ENCODE data around the gene ABITRAM. TPM values are rescaled to one million over a fixed set of nuclear protein-coding genes. Genes with fewer than 3 reads are reported as not detected.

The ABITRAM gene
- total and polyA plus RNA-seq, 2 of the 13 experiments (the other 11 are each of a cell fraction or from before 2014, with no cell fraction given) = 10.2 to 21.6 TPM

DNA sequence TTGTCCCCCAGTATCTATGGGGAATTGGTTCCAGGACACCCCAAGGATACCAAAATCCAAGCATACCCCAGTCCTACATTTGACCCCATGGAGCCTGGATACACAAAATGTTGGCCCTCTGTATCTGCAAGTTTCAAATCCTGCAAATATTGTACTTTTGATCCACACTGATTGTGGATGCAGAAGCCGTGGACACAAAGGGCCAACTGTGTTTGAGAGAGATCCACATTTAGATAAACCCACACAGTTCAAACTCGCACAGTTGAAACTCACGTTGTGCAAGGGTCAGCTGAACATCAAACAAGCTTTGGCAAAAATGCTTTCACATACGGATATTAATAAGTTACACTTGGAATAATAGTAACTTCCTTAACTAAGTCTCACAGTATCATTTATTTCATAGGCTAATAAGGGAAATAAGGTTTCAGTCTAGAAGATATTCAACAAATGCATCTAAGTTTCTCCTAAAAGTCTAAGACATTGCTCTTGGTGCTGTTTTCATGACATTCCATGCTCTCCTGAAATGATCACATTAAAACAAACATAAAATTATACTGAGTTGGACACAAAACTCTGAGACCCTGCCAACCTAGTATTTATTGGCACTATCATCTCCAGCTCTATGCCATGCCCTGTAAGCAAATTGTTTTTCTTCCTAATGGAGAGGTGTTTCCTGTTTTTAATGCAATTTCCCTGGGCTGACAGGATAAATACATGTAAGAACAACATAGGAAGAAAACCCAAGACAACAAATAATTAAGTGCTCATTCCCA lies 39.8 kb upstream of the ABITRAM start (continued):
- TF ChIP-seq ZNF792 (CRISPR knock-in tag; IDR thresholded peaks at IDR 0.05) = 0 out of 2 replicates have a peak, but pooled peaks have one; percentile 38
- TF ChIP-seq ZSCAN21 (CRISPR knock-in tag; IDR thresholded peaks at IDR 0.05; ENCODE audit: borderline replicate concordance) = no peak
- TF ChIP-seq POLR2AphosphoS5 (IDR thresholded peaks at IDR 0.05; ENCODE audit: low read depth, low read length) = no peak
- no peak for TF ChIP-seq CREBL2 (CRISPR knock-in tag; IDR thresholded peaks at IDR 0.05; ENCODE audit: borderline replicate concordance)
- 0 out of 4 replicates have a peak, but pooled peaks of 1 of the 2 experiments have one; percentile 37 for TF ChIP-seq REST (IDR thresholded peaks at IDR 0.05; ENCODE audit: borderline replicate concordance in 1 of 2, low read depth in 1 of 2, low read length in 2 of 2)
- no peak for TF ChIP-seq RELA (CRISPR knock-in tag; IDR thresholded peaks at IDR 0.05)
- TF ChIP-seq SUZ12 (IDR thresholded peaks at IDR 0.05; ENCODE audit: low read depth, low read length) = no peak
- no peak for TF ChIP-seq ZNF546 (CRISPR knock-in tag; conservative IDR thresholded peaks at IDR 0.05)
- TF ChIP-seq ZFP36 (IDR thresholded peaks at IDR 0.05; ENCODE audit: borderline replicate concordance, low read depth, low read length, partially characterized antibody) = no peak
- no peak for TF ChIP-seq ZNF225 (CRISPR knock-in tag; IDR thresholded peaks at IDR 0.05)
- no peak for TF ChIP-seq ATF7-NPFF (CRISPR knock-in tag; IDR thresholded peaks at IDR 0.05; ENCODE audit: low read depth)
- TF ChIP-seq ZNF878 (CRISPR knock-in tag; IDR thresholded peaks at IDR 0.05) = 0 out of 2 replicates have a peak, but pooled peaks have one; percentile 50
- TF ChIP-seq FOXC1 (CRISPR knock-in tag; IDR thresholded peaks at IDR 0.05; ENCODE audit: borderline replicate concordance) = no peak
- no peak for TF ChIP-seq TBL1XR1 (IDR thresholded peaks at IDR 0.05; ENCODE audit: borderline replicate concordance, low read length, partially characterized antibody)
- TF ChIP-seq, protein P1, sequence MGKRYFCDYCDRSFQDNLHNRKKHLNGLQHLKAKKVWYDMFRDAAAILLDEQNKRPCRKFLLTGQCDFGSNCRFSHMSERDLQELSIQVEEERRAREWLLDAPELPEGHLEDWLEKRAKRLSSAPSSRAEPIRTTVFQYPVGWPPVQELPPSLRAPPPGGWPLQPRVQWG (CRISPR knock-in tag; IDR thresholded peaks at IDR 0.05; ENCODE audit: borderline replicate concordance, low read depth) = no peak
- TF ChIP-seq ZBTB21 (CRISPR knock-in tag; IDR thresholded peaks at IDR 0.05) = no peak
- TF ChIP-seq TAF15 (IDR thresholded peaks at IDR 0.05; ENCODE audit: low read depth, low read length, poor library complexity, severe bottlenecking) = no peak
- TF ChIP-seq DMTF1 (CRISPR knock-in tag; IDR thresholded peaks at IDR 0.05) = no peak
